Neural cell (in vitro differentiated cells): ENCODE data around the gene PARD3B. TPM values are rescaled to one million over a fixed set of nuclear protein-coding genes. Genes with fewer than 3 reads are reported as not detected.

Experiments
- H2AFZ ChIP-seq: fragments of 200-600, 300-800 bp; sonication (generic), shearing (Covaris generic); 2 replicates; pipeline ENCODE4 v1.6.0; 2014; ENCODE audit warnings: low read depth, mild to moderate bottlenecking, antibody characterized with exemption, low read length, moderate library complexity
- H3F3A ChIP-seq: fragments of 200-600 bp; shearing (Covaris generic); 2 replicates; pipeline ENCODE4 v1.6.1; 2016; ENCODE audit warnings: mild to moderate bottlenecking, moderate library complexity, mixed read lengths, antibody characterized with exemption, low read length; ENCODE audit not compliant: insufficient read depth, poor library complexity, severe bottlenecking
- H3K27ac ChIP-seq: fragments of 200-600, 300-800 bp; sonication (generic), shearing (Covaris generic); 2 replicates; pipeline ENCODE4 v1.5.1; 2014; ENCODE audit warnings: mild to moderate bottlenecking, low read length, moderate library complexity
- H3K27me3 ChIP-seq: fragments of 300-800, 200-600 bp; sonication (generic), shearing (Covaris generic); 2 replicates; pipeline ENCODE4 v1.6.0; 2014; ENCODE audit warnings: mild to moderate bottlenecking, low read depth, low read length, moderate library complexity; ENCODE audit not compliant: insufficient read depth
- H3K36me3 ChIP-seq: fragments of 300-800, 200-600 bp; sonication (generic), shearing (Covaris generic); 2 replicates; pipeline ENCODE4 v1.5.1; 2014; ENCODE audit warnings: mild to moderate bottlenecking, antibody characterized with exemption, low read length, moderate library complexity; ENCODE audit not compliant: insufficient read depth
- H3K4me2 ChIP-seq: fragments of 300-800, 200-600 bp; sonication (generic), shearing (Covaris generic); 2 replicates; pipeline ENCODE4 v1.6.0; 2014; ENCODE audit warnings: mild to moderate bottlenecking, low read length
- H3K4me3 ChIP-seq: fragments of 300-800, 200-600 bp; sonication (generic), shearing (Covaris generic); 2 replicates; pipeline ENCODE4 v1.5.1; 2014; ENCODE audit warnings: mild to moderate bottlenecking, low read length, moderate library complexity
- H3K79me2 ChIP-seq: fragments of 200-600 bp; shearing (Covaris generic); replicated peaks from 2 replicates; pipeline ENCODE4 v1.6.0; 2014; ENCODE audit warnings: mild to moderate bottlenecking, low read length, moderate library complexity; ENCODE audit not compliant: insufficient read depth
- H3K9ac ChIP-seq: fragments of 300-800, 200-600 bp; sonication (generic), shearing (Covaris generic); 2 replicates; pipeline ENCODE4 v1.6.1; 2016; ENCODE audit warnings: mild to moderate bottlenecking, low read length, mixed read lengths
- H3K9me2 ChIP-seq: fragments of 200-600 bp; shearing (Covaris generic); 2 replicates; pipeline ENCODE4 v1.6.1; 2016; ENCODE audit warnings: mild to moderate bottlenecking, low read length, mixed read lengths; ENCODE audit not compliant: insufficient read depth
- H3K9me3 ChIP-seq: fragments of 200-600, 300-800 bp; sonication (generic), shearing (Covaris generic); 2 replicates; pipeline ENCODE4 v1.6.1; 2016; ENCODE audit warnings: mild to moderate bottlenecking, mixed run types, low read length, moderate library complexity, mixed read lengths
- H4K20me1 ChIP-seq: fragments of 200-600 bp; shearing (Covaris generic); 2 replicates; pipeline ENCODE4 v1.6.1; 2016; ENCODE audit warnings: mild to moderate bottlenecking, mixed run types; ENCODE audit not compliant: insufficient read depth
- EP300 ChIP-seq: fragments of 450-650 bp; conservative IDR thresholded peaks from 2 replicates; pipeline ENCODE4 v1.6.1; 2014; ENCODE audit warnings: antibody characterized with exemption, mild to moderate bottlenecking, moderate library complexity; ENCODE audit not compliant: poor library complexity, severe bottlenecking
- EZH2 ChIP-seq: fragments of 200-600, 300-800 bp; shearing (Covaris generic), sonication (generic); IDR thresholded peaks from 2 replicates; pipeline ENCODE4 v1.6.1; 2014; ENCODE audit warnings: antibody characterized with exemption, low read length, borderline replicate concordance, mild to moderate bottlenecking; ENCODE audit not compliant: insufficient read depth, poor library complexity, severe bottlenecking
- MXI1 ChIP-seq: fragments of 450-650 bp; conservative IDR thresholded peaks from 2 replicates; pipeline ENCODE4 v1.6.1; 2014; ENCODE audit warnings: antibody characterized with exemption, mild to moderate bottlenecking; ENCODE audit not compliant: poor library complexity, severe bottlenecking
- POLR2AphosphoS5 ChIP-seq: IDR thresholded peaks from 2 replicates; pipeline ENCODE4 v1.6.1; 2012
- RAD21 ChIP-seq: fragments of 450-650 bp; conservative IDR thresholded peaks from 2 replicates; pipeline ENCODE4 v1.6.1; 2014; ENCODE audit warnings: antibody characterized with exemption, mild to moderate bottlenecking, moderate library complexity
- SMC3 ChIP-seq: fragments of 450-650 bp; conservative IDR thresholded peaks from 2 replicates; pipeline ENCODE4 v1.6.1; 2014; ENCODE audit warnings: antibody characterized with exemption, mild to moderate bottlenecking, moderate library complexity; ENCODE audit not compliant: poor library complexity
- TAF1 ChIP-seq: IDR thresholded peaks from 2 replicates; pipeline ENCODE4 v1.6.1; 2012; ENCODE audit warnings: low read depth
- polyA plus RNA-seq: library from polyadenylated mRNA; depleted of rRNA; stranded (reverse); fragments of >200 nt; gene quantifications from 2 replicates; pipeline ENCODE4 v1.2.3, GENCODE V29; 2014
- TF ChIP-seq, protein P1 (sequence below): fragments of 450-650 bp; IDR thresholded peaks from 2 replicates; pipeline ENCODE4 v1.5.1; 2014; ENCODE audit warnings: antibody characterized with exemption, mild to moderate bottlenecking, moderate library complexity; ENCODE audit not compliant: poor library complexity, severe bottlenecking
- TF ChIP-seq, protein P2 (sequence below): IDR thresholded peaks from 2 replicates; pipeline ENCODE4 v1.6.1; 2012; ENCODE audit warnings: borderline replicate concordance

PARD3B gene
- polyA plus RNA-seq, 1 donor from 2014 or later, result 0.54 TPM

GRCh38 chr2:205089958-205090357, 544.7 kb downstream of the PARD3B start:
- H3K9me2 ChIP-seq, result no peaks in the 10 kb centered on the region
- H3K9me3 ChIP-seq, result no peaks in the 10 kb centered on the region
- H3K79me2 ChIP-seq, result no peaks in the 10 kb centered on the region
- H3K27ac ChIP-seq, result no peak overlapping the region
- H3K9ac ChIP-seq, result no peak overlapping the region
- no peak overlapping the region for H3K4me3 ChIP-seq
- no peaks in the 10 kb centered on the region for H3K27me3 ChIP-seq
- TF ChIP-seq, protein P1, sequence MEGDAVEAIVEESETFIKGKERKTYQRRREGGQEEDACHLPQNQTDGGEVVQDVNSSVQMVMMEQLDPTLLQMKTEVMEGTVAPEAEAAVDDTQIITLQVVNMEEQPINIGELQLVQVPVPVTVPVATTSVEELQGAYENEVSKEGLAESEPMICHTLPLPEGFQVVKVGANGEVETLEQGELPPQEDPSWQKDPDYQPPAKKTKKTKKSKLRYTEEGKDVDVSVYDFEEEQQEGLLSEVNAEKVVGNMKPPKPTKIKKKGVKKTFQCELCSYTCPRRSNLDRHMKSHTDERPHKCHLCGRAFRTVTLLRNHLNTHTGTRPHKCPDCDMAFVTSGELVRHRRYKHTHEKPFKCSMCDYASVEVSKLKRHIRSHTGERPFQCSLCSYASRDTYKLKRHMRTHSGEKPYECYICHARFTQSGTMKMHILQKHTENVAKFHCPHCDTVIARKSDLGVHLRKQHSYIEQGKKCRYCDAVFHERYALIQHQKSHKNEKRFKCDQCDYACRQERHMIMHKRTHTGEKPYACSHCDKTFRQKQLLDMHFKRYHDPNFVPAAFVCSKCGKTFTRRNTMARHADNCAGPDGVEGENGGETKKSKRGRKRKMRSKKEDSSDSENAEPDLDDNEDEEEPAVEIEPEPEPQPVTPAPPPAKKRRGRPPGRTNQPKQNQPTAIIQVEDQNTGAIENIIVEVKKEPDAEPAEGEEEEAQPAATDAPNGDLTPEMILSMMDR, result no peak
- no peak for TF ChIP-seq RAD21
- TF ChIP-seq EZH2, result no peak
- TF ChIP-seq MXI1, result no peak
- no peak for TF ChIP-seq TAF1
- no peak for TF ChIP-seq SMC3
- TF ChIP-seq EP300, result no peak
- TF ChIP-seq POLR2AphosphoS5, result no peak
- TF ChIP-seq, protein P2, sequence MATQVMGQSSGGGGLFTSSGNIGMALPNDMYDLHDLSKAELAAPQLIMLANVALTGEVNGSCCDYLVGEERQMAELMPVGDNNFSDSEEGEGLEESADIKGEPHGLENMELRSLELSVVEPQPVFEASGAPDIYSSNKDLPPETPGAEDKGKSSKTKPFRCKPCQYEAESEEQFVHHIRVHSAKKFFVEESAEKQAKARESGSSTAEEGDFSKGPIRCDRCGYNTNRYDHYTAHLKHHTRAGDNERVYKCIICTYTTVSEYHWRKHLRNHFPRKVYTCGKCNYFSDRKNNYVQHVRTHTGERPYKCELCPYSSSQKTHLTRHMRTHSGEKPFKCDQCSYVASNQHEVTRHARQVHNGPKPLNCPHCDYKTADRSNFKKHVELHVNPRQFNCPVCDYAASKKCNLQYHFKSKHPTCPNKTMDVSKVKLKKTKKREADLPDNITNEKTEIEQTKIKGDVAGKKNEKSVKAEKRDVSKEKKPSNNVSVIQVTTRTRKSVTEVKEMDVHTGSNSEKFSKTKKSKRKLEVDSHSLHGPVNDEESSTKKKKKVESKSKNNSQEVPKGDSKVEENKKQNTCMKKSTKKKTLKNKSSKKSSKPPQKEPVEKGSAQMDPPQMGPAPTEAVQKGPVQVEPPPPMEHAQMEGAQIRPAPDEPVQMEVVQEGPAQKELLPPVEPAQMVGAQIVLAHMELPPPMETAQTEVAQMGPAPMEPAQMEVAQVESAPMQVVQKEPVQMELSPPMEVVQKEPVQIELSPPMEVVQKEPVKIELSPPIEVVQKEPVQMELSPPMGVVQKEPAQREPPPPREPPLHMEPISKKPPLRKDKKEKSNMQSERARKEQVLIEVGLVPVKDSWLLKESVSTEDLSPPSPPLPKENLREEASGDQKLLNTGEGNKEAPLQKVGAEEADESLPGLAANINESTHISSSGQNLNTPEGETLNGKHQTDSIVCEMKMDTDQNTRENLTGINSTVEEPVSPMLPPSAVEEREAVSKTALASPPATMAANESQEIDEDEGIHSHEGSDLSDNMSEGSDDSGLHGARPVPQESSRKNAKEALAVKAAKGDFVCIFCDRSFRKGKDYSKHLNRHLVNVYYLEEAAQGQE, result no peak
- no peak overlapping the region for H3K4me2 ChIP-seq
- H3K36me3 ChIP-seq, result no peaks in the 10 kb centered on the region
- no peaks in the 10 kb centered on the region for H3F3A ChIP-seq
- no peaks in the 10 kb centered on the region for H4K20me1 ChIP-seq
- H2AFZ ChIP-seq, result no peak overlapping the region

GRCh38 chr2:205091411-205091810, 546.1 kb downstream of the PARD3B start:
- Histone ChIP-seq H3K36me3 (no peaks in the 10 kb centered on the region), H3K27ac (no peak overlapping the region), H3K4me3 (no peak overlapping the region), H3K9me3 (no peaks in the 10 kb centered on the region), H3K4me2 (no peak overlapping the region), H3F3A (no peaks in the 10 kb centered on the region), H2AFZ (no peak overlapping the region), H4K20me1 (no peaks in the 10 kb centered on the region), H3K27me3 (no peaks in the 10 kb centered on the region), H3K9me2 (no peaks in the 10 kb centered on the region), H3K9ac (no peak overlapping the region), H3K79me2 (no peaks in the 10 kb centered on the region)
- TF ChIP-seq, protein P1, result no peak
- no peak for TF ChIP-seq EZH2
- no peak for TF ChIP-seq MXI1
- TF ChIP-seq POLR2AphosphoS5, result no peak
- no peak for TF ChIP-seq SMC3
- TF ChIP-seq, protein P2, result no peak
- TF ChIP-seq TAF1, result no peak
- no peak for TF ChIP-seq EP300
- no peak for TF ChIP-seq RAD21
